SK-N-SH (cell line): ENCODE results near the gene TMED1. TPM values are rescaled to one million over a fixed set of nuclear protein-coding genes. Genes with fewer than 3 reads are reported as not detected.

ENCODE experiments used
- CTCF ChIA-PET: fragments of 300-600, 350-600 bp; formaldehyde crosslinking; extraction: SDS; loops from one replicate; lab custom pipeline; 2021; lab: Yijun Ruan, JAX
- POLR2A ChIA-PET: fragments of 350-600 bp; sonication (Branson Sonifier 250); formaldehyde crosslinking; extraction: SDS; loops from one replicate; lab custom pipeline; 2020; ENCODE audit warnings: antibody characterized with exemption, inconsistent platforms; lab: Yijun Ruan, JAX
- DNase-seq: peaks from one replicate; pipeline ENCODE4 v3.0.0; 2012
- H2AFZ ChIP-seq: fragments of 200-600 bp; sonication (generic); 2 replicates; pipeline ENCODE4 v1.8.1; 2016; ENCODE audit warnings: antibody characterized with exemption, mild to moderate bottlenecking, low read depth
- H3F3A ChIP-seq: fragments of 200-600 bp; sonication (generic); replicated peaks from 2 replicates; pipeline ENCODE3; 2016; ENCODE audit warnings: antibody characterized with exemption, mild to moderate bottlenecking; ENCODE audit not compliant: insufficient read depth
- H3K27ac ChIP-seq, 2 experiments: fragments of 200-500 bp in 1 of 2; fragments of 200-600 bp in 1 of 2; sonication (Bioruptor generic) in 1 of 2; sonication (generic), shearing (Covaris generic) in 1 of 2; 2 replicates each; pipeline versions ENCODE4 v1.5.1 to v1.6.1; 2014 to 2016; ENCODE audit warnings: low read depth in 2 of 2, inconsistent platforms in 1 of 2, low read length in 1 of 2, mild to moderate bottlenecking in 1 of 2, mixed read lengths in 1 of 2
- H3K27me3 ChIP-seq: fragments of 200-600 bp; sonication (generic), shearing (Covaris generic); 2 replicates; pipeline ENCODE4 v1.6.1; 2016; ENCODE audit warnings: mixed run types; ENCODE audit not compliant: insufficient read depth
- H3K36me3 ChIP-seq, 2 experiments: fragments of 200-500 bp in 1 of 2; fragments of 200-600 bp in 1 of 2; sonication (Bioruptor generic) in 1 of 2; sonication (generic) in 1 of 2; replicated peaks in 1 of 2; 2 replicates each; pipeline versions ENCODE3 to v1.5.1; 2014 to 2016; ENCODE audit warnings: low read length in 1 of 2, mild to moderate bottlenecking in 1 of 2; ENCODE audit not compliant: insufficient read depth in 2 of 2, control insufficient read depth in 1 of 2
- H3K4me1 ChIP-seq, 2 experiments: fragments of 200-500 bp in 1 of 2; fragments of 200-600 bp in 1 of 2; sonication (Bioruptor generic) in 1 of 2; sonication (generic), shearing (Covaris generic) in 1 of 2; 2 replicates each; pipeline versions ENCODE4 v1.5.1 to v1.6.1; 2014 to 2016; ENCODE audit warnings: low read depth in 1 of 2, low read length in 1 of 2, mixed run types in 1 of 2; ENCODE audit not compliant: insufficient read depth in 2 of 2, control insufficient read depth in 1 of 2
- H3K4me2 ChIP-seq: fragments of 200-600 bp; sonication (generic), shearing (Covaris generic); 2 replicates; pipeline ENCODE4 v1.6.1; 2017; ENCODE audit warnings: mixed run types
- H3K4me3 ChIP-seq, 2 experiments: fragments of 200-500 bp in 1 of 2; fragments of 200-600 bp in 1 of 2; sonication (Bioruptor generic) in 1 of 2; sonication (generic), shearing (Covaris generic) in 1 of 2; 2 replicates each; pipeline versions ENCODE4 v1.5.1 to v1.8.1; 2014 to 2016; ENCODE audit warnings: low read depth in 2 of 2, inconsistent platforms in 1 of 2, low read length in 1 of 2, mild to moderate bottlenecking in 1 of 2, mixed read lengths in 1 of 2, moderate library complexity in 1 of 2
- H3K79me2 ChIP-seq: fragments of 200-600 bp; sonication (generic); 2 replicates; pipeline ENCODE4 v1.8.1; 2017; ENCODE audit warnings: mild to moderate bottlenecking; ENCODE audit not compliant: insufficient read depth
- H3K9ac ChIP-seq: fragments of 200-600 bp; sonication (generic); 2 replicates; pipeline ENCODE4 v1.6.1; 2017; ENCODE audit warnings: mixed run types
- H3K9me2 ChIP-seq: fragments of 200-600 bp; sonication (generic); 2 replicates; pipeline ENCODE4 v1.6.1; 2017; ENCODE audit warnings: mixed run types
- H3K9me3 ChIP-seq: fragments of 200-600 bp; sonication (generic); 2 replicates; pipeline ENCODE4 v1.6.1; 2017; ENCODE audit warnings: mixed run types, mild to moderate bottlenecking, moderate library complexity
- H4K20me1 ChIP-seq: fragments of 200-600 bp; sonication (generic); 2 replicates; pipeline ENCODE4 v1.6.1; 2017; ENCODE audit warnings: mild to moderate bottlenecking, mixed run types; ENCODE audit not compliant: insufficient read depth
- CTCF ChIP-seq: fragments of 200-600 bp; sonication (generic); IDR thresholded peaks from 2 replicates; pipeline ENCODE4 v1.6.1; 2017; ENCODE audit warnings: antibody characterized with exemption, mild to moderate bottlenecking, moderate library complexity
- ELF1 ChIP-seq: IDR thresholded peaks from 2 replicates; pipeline ENCODE4 v1.4.0; 2012
- GABPA ChIP-seq: IDR thresholded peaks from 2 replicates; pipeline ENCODE4 v1.4.0; 2012; ENCODE audit warnings: low read depth, mild to moderate bottlenecking
- GATA2 ChIP-seq: sonication (generic); formaldehyde crosslinking; IDR thresholded peaks from 2 replicates; pipeline ENCODE4 v1.5.0; 2020; ENCODE audit warnings: mild to moderate bottlenecking, missing genetic modification reagents
- IRF3 ChIP-seq: fragments of 150-350 bp; IDR thresholded peaks from 2 replicates; pipeline ENCODE4 v1.6.1; 2016; ENCODE audit warnings: mild to moderate bottlenecking, low read depth, low read length
- MEF2A ChIP-seq: IDR thresholded peaks from 2 replicates; pipeline ENCODE4 v1.4.0; 2012; ENCODE audit warnings: low read depth, borderline replicate concordance
- MXI1 ChIP-seq: IDR thresholded peaks from 2 replicates; pipeline ENCODE4 v1.6.1; 2012; ENCODE audit warnings: mild to moderate bottlenecking, low read depth, low read length, improper control_type of control experiment
- RAD21 ChIP-seq: IDR thresholded peaks from 2 replicates; pipeline ENCODE4 v1.6.1; 2012; ENCODE audit warnings: mild to moderate bottlenecking, low read length
- RCOR1 ChIP-seq: fragments of 150-350 bp; IDR thresholded peaks from 2 replicates; pipeline ENCODE4 v1.6.1; 2017; ENCODE audit warnings: antibody characterized with exemption, low read length
- REST ChIP-seq: IDR thresholded peaks from 2 replicates; pipeline ENCODE4 v1.6.1; 2012; ENCODE audit warnings: mild to moderate bottlenecking, low read depth, low read length, moderate library complexity
- TAF1 ChIP-seq: IDR thresholded peaks from 2 replicates; pipeline ENCODE4 v1.6.1; 2012; ENCODE audit warnings: low read depth, mild to moderate bottlenecking, low read length, moderate library complexity, borderline replicate concordance
- YY1 ChIP-seq: IDR thresholded peaks from 2 replicates; pipeline ENCODE4 v1.4.0; 2012; ENCODE audit warnings: low read depth, mild to moderate bottlenecking
- WGBS: methylation state at CpG from one replicate; pipeline ENCODE4 v1.1.6; 2017; ENCODE audit warnings: low lambda C conversion rate; 5-methylcytosine and 5-hydroxymethylcytosine counted together
- polyA plus RNA-seq, 3 experiments: library from polyadenylated mRNA; depleted of rRNA; stranded (reverse); fragments of >200 nt; gene quantifications; 2 replicates each; pipeline ENCODE4 v1.2.3, GENCODE V29; 2012

Gene TMED1
- polyA plus RNA-seq, 1 of the 3 experiments (the other 2 are of a cell fraction), result 92.4 TPM

- no peaks in the 10 kb centered on the region for H3K4me1 ChIP-seq
- no peaks in the 10 kb centered on the region for H4K20me1 ChIP-seq
- TF ChIP-seq RCOR1 (no peak), ELF1 (no peak), YY1 (no peak)
- no peak overlapping the region for H3K4me3 ChIP-seq
- H3K4me2 ChIP-seq, result no peak overlapping the region
- no peaks in the 10 kb centered on the region for H3K9me2 ChIP-seq
- no peak overlapping the region for H3K9ac ChIP-seq
- 41% methylated on average over 2 of the region's 2 CpGs for WGBS
- POLR2A ChIA-PET, result no interaction called here
- H3K27ac ChIP-seq, result no peak overlapping the region
- H3K27me3 ChIP-seq, result no peaks in the 10 kb centered on the region
- CTCF ChIA-PET, result interaction anchor here (0.7 to 4.5 kb wide), 4 partner anchors 10 to 23 kb away, joined by 3 to 26 read pairs (median 10); partner anchors contain the start of gene TMED1
- no peaks in the 10 kb centered on the region for H3K36me3 ChIP-seq
- H3F3A ChIP-seq, result no peaks in the 10 kb centered on the region
- DNase-seq, result no peak
- H3K79me2 ChIP-seq, result no peaks in the 10 kb centered on the region
- H3K9me3 ChIP-seq, result no peaks in the 10 kb centered on the region
- no peak overlapping the region for H2AFZ ChIP-seq
These were observed 10.6 kb upstream of the TMED1 start for GRCh38 chr19:10846500-10847202.

GRCh38 chr19:10842788-10843187, 6.8 kb upstream of the TMED1 start:
- TF ChIP-seq TAF1 (no peak), IRF3 (no peak), GABPA (no peak), GATA2 (CRISPR knock-in tag) (no peak), MXI1 (no peak), ELF1 (no peak), YY1 (no peak), CTCF (no peak), RAD21 (no peak), REST (no peak), MEF2A (no peak)
- CTCF ChIA-PET, result interaction anchor here (0.6 to 11.1 kb wide), 5 partner anchors 13 to 592 kb away, joined by 3 to 146 read pairs (median 3); no protein-coding TSS in a partner anchor
- WGBS, result 50% methylated on average over 7 of the region's 7 CpGs

More at GRCh38 chr19:10842788-10843187, 6.8 kb upstream of the TMED1 start:
- Histone ChIP-seq H3K4me3 (no peak overlapping the region), H3K9me2 (no peaks in the 10 kb centered on the region), H3F3A (no peaks in the 10 kb centered on the region), H3K36me3 (no peaks in the 10 kb centered on the region), H3K79me2 (no peaks in the 10 kb centered on the region), H3K4me2 (no peak overlapping the region), H3K4me1 (no peaks in the 10 kb centered on the region), H4K20me1 (no peaks in the 10 kb centered on the region), H3K9ac (no peak overlapping the region), H3K9me3 (no peaks in the 10 kb centered on the region), H3K27me3 (no peaks in the 10 kb centered on the region), H2AFZ (no peak overlapping the region), H3K27ac (no peak overlapping the region)
- DNase-seq, result no peak
- POLR2A ChIA-PET, result no interaction called here
